ENCODE measurements around the gene NPAT.
"Not testable (repeated sequence)": the region's sequence is repeated elsewhere in the genome, so short reads cannot be mapped to it uniquely, and the experiment has no call there.

Gene NPAT

DNA sequence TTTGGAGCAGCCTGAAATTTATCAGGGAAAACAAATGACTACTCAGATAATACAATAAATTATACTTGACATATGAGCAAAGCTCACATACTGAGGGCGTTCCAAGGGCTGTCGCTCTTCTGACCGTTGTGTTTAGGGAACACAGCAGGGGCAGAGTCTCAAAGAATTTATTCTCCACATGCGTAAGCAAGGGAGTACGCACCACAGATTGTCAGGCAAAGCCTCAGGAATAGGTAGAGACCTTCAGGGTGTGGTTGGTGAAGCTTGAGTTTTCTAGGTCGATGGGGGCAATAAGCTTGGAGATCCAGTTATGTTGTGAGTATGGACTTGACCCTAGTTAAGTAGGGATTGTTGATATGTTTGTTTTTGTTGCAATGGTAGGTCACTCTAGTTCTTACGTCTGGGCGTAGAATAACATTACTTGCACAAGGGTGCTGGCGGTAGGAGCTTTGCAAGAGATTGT is 100.2 kb downstream of the NPAT start:
- Histone ChIP-seq H3K4me1 (ENCODE audit: insufficient read depth, low read length) (peaks cover 6% of the 10 kb centered on the region), H3K27me3 (ENCODE audit: insufficient read depth, low read length) (no peaks in the 10 kb centered on the region), H3K36me3 (ENCODE audit: insufficient read depth, low read length) (no peaks in the 10 kb centered on the region), H2AFZ (ENCODE audit: low read depth, low read length) (peak overlapping the region; percentile 98), H3K9me3 (ENCODE audit: low read length) (no peaks in the 10 kb centered on the region), H3K4me3 (ENCODE audit: low read length) (peak overlapping the region; percentile 88)

DNA sequence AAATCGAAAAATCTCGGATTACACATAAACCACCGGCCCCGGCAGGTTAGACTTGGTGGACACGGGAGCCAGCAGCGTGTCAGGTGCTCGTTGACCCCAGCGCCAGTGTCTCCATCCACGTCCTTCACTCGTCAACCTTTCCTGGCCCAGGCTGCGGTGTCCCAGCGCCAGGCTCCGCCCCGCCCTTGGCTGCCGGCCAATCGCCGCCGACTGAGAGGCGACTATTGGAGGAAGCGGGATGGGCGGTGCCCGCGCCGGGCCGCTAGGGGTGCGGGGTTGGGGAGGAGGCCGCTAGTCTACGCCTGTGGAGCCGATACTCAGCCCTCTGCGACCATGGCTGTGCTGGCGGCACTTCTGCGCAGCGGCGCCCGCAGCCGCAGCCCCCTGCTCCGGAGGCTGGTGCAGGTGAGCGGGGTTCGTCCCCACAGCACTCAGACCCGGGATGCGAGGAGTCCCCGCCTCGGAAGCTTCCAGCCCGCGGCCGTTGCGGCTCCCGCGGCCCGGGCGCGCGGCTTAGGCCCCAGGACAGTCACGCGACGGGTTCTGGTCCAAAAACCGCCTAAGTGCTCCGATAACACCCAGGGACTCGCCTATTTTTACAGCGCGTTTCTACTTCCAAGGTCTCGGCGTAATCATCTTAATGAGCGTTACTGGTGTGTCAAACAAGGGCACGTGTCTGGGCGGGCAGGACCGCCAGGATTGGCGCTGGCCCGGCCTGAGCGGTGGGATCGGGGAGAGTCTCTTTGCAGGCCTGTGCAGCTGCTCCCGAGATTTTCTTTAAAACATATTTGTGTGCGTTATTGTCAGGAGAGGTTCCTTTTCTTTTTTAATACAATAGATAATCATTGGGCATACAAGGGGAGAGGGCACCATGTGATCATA is 100.9 kb downstream of the NPAT start, which contains the start of gene ACAT1:
ACAT1 (plus strand) TSS at position 294 of the 882 bp plus-strand sequence; CDS start at position 334, 40 bp downstream.
- H3K4me1 ChIP-seq (ENCODE audit: insufficient read depth, low read length): peaks cover 6% of the 10 kb centered on the region
- no peaks in the 10 kb centered on the region for H3K27me3 ChIP-seq (ENCODE audit: insufficient read depth, low read length)
- no peaks in the 10 kb centered on the region for H3K36me3 ChIP-seq (ENCODE audit: insufficient read depth, low read length)
- H3K4me3 ChIP-seq (ENCODE audit: low read length): peak within 1 kb of the TSS; percentile 88
- peak within 1 kb of the TSS; percentile 98 for H2AFZ ChIP-seq (ENCODE audit: low read depth, low read length)
- no peaks in the 10 kb centered on the region for H3K9me3 ChIP-seq (ENCODE audit: low read length)

DNA sequence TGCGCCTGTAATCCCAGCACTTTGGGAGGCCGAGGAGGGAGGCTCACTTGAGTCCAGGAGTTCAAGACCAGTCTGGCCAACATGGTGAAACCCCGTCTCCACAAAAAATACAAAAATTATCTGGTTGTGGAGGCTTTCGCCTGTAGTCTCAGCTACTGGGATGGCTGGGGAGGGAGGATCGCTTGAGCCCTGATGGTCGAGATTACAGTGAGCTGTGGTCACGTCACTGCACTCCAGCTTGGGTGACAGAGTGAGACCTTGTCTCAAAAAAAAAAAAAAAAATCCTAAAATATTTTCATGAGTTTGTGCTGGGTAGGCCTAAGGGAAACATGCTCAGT is 101.5 kb downstream of the NPAT start:
- not testable (repeated sequence) for H3K27me3 ChIP-seq (ENCODE audit: insufficient read depth, low read length); H3K36me3 ChIP-seq (ENCODE audit: insufficient read depth, low read length); H3K9me3 ChIP-seq (ENCODE audit: low read length); H3K4me1 ChIP-seq (ENCODE audit: insufficient read depth, low read length)
- peak overlapping the region; percentile 98 for H2AFZ ChIP-seq (ENCODE audit: low read depth, low read length)
- peak overlapping the region; percentile 88 for H3K4me3 ChIP-seq (ENCODE audit: low read length)

DNA sequence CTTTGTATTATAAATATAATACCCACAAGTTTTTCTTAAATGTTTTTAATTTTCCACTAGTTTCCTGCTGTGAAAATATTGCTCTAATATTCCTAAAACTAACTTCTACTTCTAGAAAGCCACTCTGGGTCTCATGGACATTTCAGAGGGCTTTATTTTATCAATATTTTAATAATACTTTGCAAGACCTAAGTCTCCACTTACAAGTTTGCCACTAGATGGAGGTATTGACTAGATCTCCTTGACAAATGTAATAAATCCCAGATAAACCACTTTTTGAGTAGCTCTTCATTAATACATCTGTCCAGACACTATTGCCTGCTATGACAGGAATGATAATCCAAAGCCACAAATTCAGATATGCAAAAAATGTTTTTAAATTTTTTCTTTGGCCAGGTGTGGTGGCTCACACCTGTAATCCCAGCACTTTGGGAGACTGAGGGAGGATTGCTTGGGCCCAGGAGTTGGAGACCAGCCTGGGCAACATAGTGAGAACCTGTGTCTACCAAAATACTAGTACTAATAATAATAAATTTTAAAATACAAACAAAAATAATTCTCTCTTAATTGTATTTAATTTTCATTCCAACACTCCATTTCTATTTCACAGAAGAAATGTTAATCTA is 104.6 kb downstream of the NPAT start:
- no peak overlapping the region for H2AFZ ChIP-seq (ENCODE audit: low read depth, low read length)
- H3K36me3 ChIP-seq (ENCODE audit: insufficient read depth, low read length): no peaks in the 10 kb centered on the region
- H3K4me3 ChIP-seq (ENCODE audit: low read length): no peak overlapping the region
- H3K4me1 ChIP-seq (ENCODE audit: insufficient read depth, low read length): peaks cover 18% of the 10 kb centered on the region
- no peaks in the 10 kb centered on the region for H3K27me3 ChIP-seq (ENCODE audit: insufficient read depth, low read length)
- no peaks in the 10 kb centered on the region for H3K9me3 ChIP-seq (ENCODE audit: low read length)

DNA sequence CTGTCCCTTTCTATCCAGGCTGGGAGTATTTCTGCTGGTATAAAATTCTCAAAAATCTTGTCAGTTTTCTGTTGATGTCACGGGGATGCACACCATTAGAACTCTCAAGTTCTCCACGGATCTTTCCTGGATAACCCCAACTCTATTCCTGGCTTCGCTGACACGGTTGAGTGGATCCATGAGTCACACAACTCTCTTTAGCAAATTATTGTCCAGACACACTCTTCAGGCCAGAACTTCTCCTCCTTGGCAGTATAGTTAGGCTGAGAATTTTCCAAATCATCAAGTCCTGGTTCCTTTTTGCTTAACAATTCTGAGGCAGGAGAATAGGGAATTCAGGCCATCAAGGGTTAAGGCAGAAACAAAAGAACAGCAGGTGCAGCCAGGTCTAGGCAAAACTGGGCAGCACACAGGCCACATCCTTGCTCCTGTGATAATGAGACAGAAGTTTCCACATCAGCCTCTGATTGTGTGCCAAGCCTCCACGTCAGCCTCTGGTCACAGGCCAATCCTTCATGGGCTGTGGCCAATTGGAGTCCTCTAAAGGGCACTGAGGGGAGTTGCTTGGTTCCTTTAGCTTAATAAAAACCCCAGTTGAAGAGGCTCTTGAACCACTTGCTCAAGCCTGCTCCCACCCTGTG is 106.8 kb downstream of the NPAT start:
- H3K4me1 ChIP-seq (ENCODE audit: insufficient read depth, low read length): peaks cover 12% of the 10 kb centered on the region
- no peaks in the 10 kb centered on the region for H3K27me3 ChIP-seq (ENCODE audit: insufficient read depth, low read length)
- no peak overlapping the region for H3K4me3 ChIP-seq (ENCODE audit: low read length)
- H2AFZ ChIP-seq (ENCODE audit: low read depth, low read length): no peak overlapping the region
- no peaks in the 10 kb centered on the region for H3K36me3 ChIP-seq (ENCODE audit: insufficient read depth, low read length)
- no peaks in the 10 kb centered on the region for H3K9me3 ChIP-seq (ENCODE audit: low read length)

DNA sequence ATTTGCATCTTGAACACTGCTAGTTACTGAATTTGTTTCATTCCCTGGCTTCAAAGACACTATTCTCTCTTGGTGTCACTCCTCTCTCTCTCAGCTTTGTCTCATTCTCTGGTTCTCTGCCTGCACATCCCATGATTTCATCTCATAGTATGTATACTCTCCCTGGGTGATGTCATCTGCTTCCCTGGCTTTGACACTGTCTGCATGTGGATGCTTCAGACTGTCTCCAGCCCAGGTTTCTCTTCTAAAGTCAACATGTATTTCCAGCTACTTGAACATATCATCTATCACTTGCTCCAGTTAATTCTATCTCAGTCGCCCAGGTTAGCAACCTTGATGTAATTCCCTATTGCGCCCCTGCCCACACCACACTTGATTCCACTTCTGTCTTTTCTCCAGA is 110.4 kb downstream of the NPAT start:
- Histone ChIP-seq H3K27me3 (ENCODE audit: insufficient read depth, low read length) (no peaks in the 10 kb centered on the region), H3K9me3 (ENCODE audit: low read length) (no peaks in the 10 kb centered on the region), H3K36me3 (ENCODE audit: insufficient read depth, low read length) (peaks cover 6% of the 10 kb centered on the region), H2AFZ (ENCODE audit: low read depth, low read length) (no peak overlapping the region), H3K4me1 (ENCODE audit: insufficient read depth, low read length) (peaks cover 12% of the 10 kb centered on the region), H3K4me3 (ENCODE audit: low read length) (no peak overlapping the region)

DNA sequence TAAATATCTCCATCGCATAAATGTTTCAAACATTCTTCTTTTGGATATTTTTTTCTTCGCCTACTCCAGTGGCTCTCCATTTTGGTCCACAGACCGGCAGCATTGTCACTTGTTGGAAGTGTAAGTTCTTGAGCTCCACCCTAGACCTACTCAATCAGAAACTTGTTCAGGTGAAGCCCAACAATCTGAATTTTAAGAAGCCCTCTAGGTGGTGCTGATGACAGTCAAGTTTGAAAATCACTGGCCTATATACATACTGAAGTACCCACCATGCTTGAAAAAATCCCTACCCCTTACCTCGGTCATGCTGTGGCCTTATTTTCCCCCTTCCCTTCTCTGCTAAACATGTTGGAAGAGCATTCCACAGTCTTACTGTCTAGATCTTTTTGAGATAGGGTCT is 111.3 kb downstream of the NPAT start:
- Histone ChIP-seq H3K4me3 (ENCODE audit: low read length) (no peak overlapping the region), H3K36me3 (ENCODE audit: insufficient read depth, low read length) (peaks cover 7% of the 10 kb centered on the region), H3K9me3 (ENCODE audit: low read length) (no peaks in the 10 kb centered on the region), H3K4me1 (ENCODE audit: insufficient read depth, low read length) (peaks cover 12% of the 10 kb centered on the region), H2AFZ (ENCODE audit: low read depth, low read length) (no peak overlapping the region), H3K27me3 (ENCODE audit: insufficient read depth, low read length) (no peaks in the 10 kb centered on the region)
